NOMO-1 (cell line): ENCODE data around the gene CUL4B.
"Not testable (repeated sequence)": the region's sequence is repeated elsewhere in the genome, so short reads cannot be mapped to it uniquely, and the experiment has no call there.

ENCODE experiments used
- DNase-seq, 2 experiments: peaks; one replicate each; lab custom pipeline; 2025; ENCODE audit not compliant: unreplicated experiment in 2 of 2; lab: John Stamatoyannopoulos, UW

CUL4B gene

DNA sequence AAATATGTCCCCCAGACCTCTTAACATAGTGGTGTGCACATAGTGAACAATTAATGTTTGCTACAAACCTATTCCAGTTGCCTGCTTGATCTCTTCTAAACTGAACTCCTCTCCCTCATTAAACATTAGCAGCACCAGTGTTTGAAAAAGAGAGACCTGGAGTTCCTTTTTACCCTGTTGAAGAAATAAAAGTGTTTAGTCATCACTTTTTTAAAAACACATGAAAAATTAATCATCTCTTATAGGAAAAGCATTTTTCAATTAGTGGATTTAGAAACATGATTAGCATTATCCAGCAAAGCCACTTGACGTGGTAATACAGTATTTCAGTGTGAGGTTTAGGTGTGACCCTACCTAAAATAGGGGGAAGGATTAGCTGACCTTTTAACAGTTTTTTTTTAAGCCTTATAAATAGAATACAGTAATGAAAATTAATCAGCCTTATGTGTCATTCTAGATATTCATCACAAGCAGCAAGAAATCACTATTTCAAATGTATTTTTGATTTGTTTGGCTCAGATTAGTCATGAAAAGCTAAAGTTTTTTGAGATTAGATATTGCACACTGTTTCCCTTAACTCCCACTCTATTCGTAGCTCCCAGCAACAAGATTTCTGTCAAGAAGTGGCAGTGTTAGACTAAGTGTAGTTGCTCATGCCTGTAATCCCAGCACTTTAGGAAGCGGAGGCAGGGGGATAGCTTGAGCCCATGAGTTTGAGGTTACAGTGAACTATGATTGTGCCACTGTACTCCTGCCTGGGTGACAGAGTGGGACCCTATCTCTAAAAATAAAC is 26.2 kb downstream of the CUL4B start:
- DNase-seq = no peak

DNA sequence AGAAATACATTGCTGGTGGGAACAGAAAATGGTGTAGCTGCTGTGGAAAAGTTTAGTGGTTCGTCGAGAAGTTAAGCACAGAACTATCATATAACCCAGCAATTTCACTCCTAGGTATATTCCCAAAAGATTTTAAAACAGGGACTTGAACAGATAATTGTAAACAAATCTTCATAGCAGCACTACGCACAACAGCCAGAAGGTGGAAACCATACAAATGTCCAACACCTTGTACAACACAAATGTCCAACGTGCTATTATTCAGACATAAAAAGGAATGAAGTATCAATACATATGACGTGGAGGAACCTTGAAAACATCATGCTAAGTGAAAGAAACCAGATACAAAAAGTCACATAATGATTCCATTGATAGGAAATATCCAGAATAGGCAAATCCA is 37.9 kb downstream of the CUL4B start:
- DNase-seq = no peak

DNA sequence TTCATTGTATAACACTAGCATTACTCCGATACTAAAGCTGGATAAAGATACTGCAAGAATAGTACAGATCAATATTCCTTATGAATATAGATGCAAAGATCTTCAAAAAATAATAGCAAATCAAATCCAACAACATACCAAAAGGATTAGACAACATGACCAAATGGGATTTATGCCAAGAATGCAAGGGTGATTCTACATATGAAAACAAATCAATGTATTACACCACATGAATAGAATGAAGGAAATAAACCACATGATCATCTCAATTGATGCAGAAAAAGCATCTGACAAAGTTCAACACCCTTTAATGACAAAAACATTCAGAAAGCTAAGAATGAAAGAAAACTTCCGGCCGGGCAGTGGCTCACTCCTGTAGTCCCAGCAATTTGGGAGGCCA is 42.8 kb downstream of the CUL4B start:
- DNase-seq = no peak

DNA sequence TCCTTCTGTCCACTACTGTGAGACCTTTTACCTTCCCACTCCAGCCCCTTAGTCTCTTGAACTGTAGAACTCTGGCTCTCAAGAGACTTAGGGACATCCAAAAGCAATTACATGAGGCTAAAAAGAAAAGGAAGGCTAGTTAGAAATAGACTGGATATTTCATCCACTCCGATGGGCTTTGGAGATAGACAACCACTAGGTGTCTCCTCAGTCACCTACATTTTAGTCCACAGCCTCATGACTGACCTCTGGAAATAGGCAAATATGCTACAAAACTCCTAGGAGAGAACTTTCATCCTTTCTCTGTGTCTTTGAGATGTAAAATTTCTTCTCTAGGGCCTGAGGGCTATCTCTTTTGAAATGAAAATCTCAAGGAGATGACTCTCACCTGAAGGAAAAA is 46.5 kb downstream of the CUL4B start:
- DNase-seq = peak in 1 of 2 experiments; percentile 2

DNA sequence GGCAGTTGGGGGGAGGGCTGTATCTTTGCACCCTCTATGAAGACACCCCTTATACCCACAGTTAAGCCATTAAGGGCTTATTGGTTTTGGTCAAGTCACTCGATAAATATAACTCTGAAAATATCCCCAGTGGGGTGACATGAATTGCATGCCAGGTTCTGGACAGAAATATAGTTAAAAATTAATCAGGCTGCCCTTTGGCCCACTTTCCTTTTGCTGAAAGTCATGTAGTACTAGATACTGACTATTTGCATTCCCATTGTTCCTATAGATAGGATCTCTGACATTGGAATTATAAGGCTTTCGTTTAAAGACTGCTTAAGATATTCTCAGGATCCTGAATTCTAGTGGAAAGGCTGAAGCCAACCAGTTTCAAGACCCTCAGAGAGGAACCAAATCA is 48.1 kb downstream of the CUL4B start:
- no peak for DNase-seq

DNA sequence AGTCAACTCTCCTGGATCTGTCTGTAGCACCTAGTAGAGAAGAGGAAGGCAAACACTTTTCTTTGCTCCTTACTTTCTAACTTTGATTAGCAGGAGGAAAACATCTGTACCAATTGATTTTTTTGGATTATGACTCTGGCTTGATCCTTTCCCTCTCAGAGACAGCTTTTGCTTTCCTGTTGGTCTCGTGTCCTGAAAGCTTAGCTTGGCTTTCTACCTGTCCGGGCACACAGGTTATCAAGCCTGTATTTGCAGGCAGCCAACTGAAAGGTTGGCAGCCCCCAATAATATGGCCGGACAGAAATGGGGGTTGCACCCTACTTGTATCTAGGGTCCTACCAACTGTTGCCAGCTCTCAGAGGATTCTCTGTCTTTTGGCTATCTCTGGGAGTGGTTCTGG is 48.5 kb downstream of the CUL4B start:
- DNase-seq = no peak

DNA sequence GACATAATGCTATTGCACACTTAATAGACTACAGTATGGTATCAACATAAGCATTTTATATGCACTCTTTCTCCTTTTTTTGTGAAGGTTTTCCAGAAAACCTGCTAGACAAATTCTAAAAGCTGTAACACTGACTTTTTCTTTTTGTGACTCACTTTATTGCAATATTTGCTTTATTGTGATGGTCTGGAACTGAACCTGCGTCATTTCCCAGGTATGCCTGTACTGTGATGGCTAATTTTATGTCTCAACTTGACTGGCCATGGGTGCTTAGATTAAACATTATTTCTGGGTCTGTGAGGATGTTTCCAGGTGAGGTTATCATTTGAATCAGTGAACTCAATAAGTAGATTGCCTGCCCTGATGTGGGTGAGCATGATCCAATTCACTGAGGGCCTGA is 56.2 kb downstream of the CUL4B start:
- no peak for DNase-seq

DNA sequence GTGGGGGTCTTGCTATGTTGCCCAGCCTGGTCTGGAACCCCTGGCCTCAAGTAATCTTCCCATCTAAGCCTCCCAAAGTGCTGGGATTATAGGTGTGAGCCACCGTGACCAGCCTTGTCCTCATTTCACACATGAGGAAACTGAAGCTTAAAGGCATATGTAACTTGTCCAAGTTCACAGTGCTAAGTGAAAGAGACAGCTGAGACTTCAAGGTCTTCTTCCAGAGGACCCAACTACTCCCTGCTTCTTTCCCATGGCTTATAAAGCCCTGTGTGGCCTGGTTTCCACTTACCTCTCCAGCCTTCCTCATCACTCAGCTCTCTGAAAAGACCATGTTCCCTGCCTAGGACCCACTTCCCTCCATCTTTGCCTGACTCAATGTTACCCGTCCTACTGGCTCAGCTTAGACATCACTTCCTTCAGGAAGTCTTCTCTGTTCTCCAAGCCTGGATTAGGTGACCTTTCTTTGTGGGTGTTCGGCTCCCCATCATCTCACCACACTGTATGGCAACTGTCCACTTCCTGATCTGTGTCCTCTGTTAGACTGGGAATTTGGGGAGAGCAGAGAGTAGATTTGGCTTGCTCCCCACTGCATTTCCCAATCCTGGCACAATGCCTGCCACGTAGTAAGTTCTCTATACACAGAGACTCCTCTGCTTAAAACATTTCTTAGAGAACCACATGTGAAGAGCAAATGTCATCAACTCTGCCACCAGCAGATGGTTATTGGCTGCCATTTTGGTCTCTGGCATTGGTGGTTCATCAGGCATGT is 61.3 kb downstream of the CUL4B start:
- DNase-seq = no peak

DNA sequence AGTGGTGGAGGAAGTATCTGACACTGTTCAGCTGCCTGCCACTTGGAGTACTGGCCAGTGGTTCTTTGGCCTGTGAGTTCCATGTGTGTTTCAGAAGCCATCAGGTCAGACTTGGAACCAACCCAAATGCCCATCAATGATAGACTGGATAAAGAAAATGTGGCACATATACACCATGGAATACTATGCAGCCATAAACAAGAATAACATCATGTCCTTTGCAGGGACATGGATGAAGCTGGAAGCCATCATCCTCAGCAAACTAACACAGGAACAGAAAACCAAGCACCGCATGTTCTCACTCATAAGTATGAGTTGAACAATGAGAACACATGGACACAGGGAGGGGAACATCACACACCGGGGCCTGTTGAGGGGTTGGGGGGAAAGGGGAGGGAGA is 70.6 kb downstream of the CUL4B start:
- not testable (repeated sequence) for DNase-seq

DNA sequence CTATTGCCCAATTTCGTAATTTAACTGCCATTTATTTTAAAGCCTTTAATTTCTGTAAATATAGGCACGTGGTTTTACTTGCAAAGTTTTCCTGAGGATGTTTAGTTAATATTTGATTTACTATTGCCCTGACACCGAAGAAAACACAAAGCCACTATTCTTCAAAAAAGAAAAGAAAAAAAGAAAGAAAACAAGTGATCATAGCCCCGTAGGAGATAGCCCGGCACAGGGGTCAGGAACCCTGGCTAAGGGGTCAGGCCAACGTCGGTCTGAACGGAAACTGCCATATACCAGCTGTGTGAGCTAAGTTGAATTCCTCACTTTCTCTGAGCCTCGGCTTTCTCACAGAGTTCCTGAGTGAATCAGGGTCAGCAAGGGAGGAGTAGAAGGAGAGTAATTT is 74.0 kb downstream of the CUL4B start:
- no peak for DNase-seq

DNA sequence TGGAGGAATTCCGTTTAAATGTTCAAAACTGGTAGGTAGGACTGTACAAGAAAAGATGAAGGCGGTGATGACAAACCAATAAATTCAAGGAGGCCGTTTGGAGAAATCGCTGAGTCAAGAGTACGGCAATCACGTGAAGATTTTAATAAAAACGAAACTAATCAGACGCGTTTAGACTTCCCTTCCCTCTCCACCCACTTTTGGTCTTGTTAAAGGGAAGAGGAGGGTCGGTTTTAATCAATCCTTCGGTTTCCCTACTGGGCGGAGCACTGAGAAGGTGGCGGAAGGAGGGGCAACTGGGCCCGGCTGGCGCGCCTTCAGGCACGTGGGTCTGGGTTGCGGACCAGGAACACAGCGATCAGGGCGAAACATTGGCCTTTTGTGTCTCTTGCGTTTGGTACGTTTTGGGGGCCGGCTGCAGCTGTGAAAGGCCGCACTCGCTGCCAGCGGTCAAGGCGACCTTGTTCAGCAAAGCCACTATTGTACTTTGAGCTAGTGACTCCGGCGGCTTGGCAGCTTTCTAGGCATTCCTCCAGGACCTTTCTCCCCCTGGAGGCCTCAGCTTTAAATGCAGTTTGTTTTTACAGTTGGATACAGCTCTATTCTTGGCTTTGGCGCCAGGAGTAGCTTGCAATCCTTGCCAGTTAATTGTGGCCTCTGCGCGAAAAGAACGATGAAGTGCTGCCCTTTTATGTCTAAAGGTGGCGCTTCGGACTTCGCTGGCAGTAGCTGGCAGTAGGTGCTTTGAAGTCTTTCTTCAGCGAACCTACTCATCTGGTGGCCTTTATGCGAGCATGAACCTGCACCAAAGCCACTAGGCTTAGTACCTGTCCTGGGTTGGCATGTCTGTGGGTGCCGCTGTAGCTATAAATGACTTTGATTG is 74.9 kb downstream of the CUL4B start:
- DNase-seq = peak; percentile 92 to 98

DNA sequence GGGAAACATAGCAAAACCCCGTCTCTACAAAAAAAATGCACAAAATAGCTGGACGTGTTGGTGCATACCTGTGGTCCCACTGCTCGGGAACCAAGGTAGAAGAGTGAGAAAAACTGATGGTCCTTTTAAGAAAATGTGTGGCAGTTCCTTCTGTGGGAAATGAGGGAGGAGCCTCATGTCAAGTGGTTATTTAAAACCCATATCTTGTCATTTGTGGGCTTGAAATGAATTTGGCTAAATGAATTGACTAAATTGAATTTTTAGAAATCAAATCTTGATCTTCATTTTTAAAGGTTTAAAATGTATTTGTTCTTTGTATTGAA is 75.5 kb downstream of the CUL4B start:
- DNase-seq = peak in 1 of 2 experiments; percentile 57

DNA sequence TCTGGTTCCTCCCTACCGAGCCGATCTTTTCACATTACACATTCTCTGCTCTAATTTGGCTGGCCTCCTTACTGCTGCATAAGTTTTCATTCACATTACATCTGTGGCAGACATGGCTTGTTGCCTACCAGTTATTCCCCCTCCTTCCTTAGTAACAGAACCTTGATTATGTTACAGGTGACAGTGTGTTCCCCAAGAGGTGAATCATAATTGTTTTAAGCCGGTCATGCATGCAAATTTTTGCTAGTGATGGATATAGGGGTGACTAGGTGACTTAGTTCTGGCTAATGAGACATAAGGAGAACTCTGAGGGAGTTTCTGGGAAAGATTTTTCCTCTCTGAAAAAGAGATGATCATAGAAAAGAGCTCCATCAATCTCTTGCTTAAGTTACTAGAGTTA is 83.3 kb downstream of the CUL4B start:
- DNase-seq = no peak

DNA sequence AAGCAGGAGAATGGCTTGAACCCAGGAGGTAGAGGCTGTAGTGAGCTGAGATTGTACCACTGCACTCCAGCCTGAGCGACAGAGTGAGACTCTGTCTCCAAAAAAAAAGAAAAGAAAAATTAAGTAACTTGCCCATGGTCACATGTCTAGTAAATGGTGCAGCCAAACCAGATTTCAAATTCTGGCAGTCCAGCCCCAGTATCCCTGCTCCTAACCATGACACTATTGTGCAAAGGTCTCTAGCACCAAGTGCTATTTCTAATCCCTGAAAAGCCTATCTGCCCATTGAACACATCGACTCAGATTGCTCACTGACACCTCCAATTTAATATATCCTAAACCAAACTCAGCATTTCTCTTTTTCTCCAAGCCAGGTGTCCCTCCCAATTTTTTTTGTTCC is 84.0 kb downstream of the CUL4B start:
- no peak for DNase-seq

DNA sequence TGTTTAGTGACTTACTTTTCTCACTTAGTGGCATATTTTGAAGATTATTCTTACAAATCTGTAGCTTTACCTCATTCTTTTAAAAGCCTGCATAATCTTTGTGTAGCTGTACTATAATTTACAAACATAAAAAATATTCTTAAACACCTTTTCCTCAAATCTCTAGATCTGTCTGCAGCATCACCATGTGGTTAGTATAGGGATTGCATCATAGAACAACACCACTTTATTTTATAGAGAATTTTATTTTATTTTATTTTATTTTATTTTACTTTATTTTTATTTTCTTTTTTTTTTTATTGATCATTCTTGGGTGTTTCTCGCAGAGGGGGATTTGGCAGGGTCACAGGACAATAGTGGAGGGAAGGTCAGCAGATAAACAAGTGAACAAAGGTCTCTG is 85.3 kb downstream of the CUL4B start:
- peak in 1 of 2 experiments; percentile 35 for DNase-seq
